ENCODE results near the gene FAM117B.

FAM117B gene

GRCh38 chr2:202604699-202605098, 30.1 kb upstream of the FAM117B start:
- no peak for TF ChIP-seq CTCF (IDR thresholded peaks at IDR 0.05; ENCODE audit: low read depth, low read length)
- DNase-seq (ENCODE audit: low read depth in 2 of 2) = no peak

GRCh38 chr2:202605174-202605573, 29.6 kb upstream of the FAM117B start:
- no peak for DNase-seq (ENCODE audit: low read depth in 2 of 2)
- no peak overlapping the region for H3K4me3 ChIP-seq (replicated peaks in 1 of 2; ENCODE audit: low read depth in 2 of 2, low read length in 2 of 2)
- TF ChIP-seq CTCF (IDR thresholded peaks at IDR 0.05; ENCODE audit: low read depth, low read length) = no peak

More at GRCh38 chr2:202604699-202605098, 30.1 kb upstream of the FAM117B start:
- H3K4me3 ChIP-seq (replicated peaks in 1 of 2; ENCODE audit: low read depth in 2 of 2, low read length in 2 of 2) = no peak overlapping the region

- H3K4me3 ChIP-seq (replicated peaks in 1 of 2; ENCODE audit: low read depth in 2 of 2, low read length in 2 of 2) = no peak overlapping the region
- no peak for TF ChIP-seq CTCF (IDR thresholded peaks at IDR 0.05; ENCODE audit: low read depth, low read length)
- DNase-seq (ENCODE audit: low read depth in 2 of 2) = no peak
Observed at GRCh38 chr2:202608142-202608852, 26.5 kb upstream of the FAM117B start.

- H3K4me3 ChIP-seq (replicated peaks in 1 of 2; ENCODE audit: low read depth in 2 of 2, low read length in 2 of 2) = no peak overlapping the region
- TF ChIP-seq CTCF (IDR thresholded peaks at IDR 0.05; ENCODE audit: low read depth, low read length) = no peak
- no peak for DNase-seq (ENCODE audit: low read depth in 2 of 2)
Observed at GRCh38 chr2:202609381-202610145, 25.2 kb upstream of the FAM117B start.

- H3K4me3 ChIP-seq (replicated peaks in 1 of 2; ENCODE audit: low read depth in 2 of 2, low read length in 2 of 2) = no peak overlapping the region
- no peak for DNase-seq (ENCODE audit: low read depth in 2 of 2)
Observed at GRCh38 chr2:202610380-202610779, 24.4 kb upstream of the FAM117B start.

GRCh38 chr2:202612145-202612544, 22.6 kb upstream of the FAM117B start:
- DNase-seq (ENCODE audit: low read depth in 2 of 2) = no peak
- no peak for TF ChIP-seq CTCF (IDR thresholded peaks at IDR 0.05; ENCODE audit: low read depth, low read length)
- no peak overlapping the region for H3K4me3 ChIP-seq (replicated peaks in 1 of 2; ENCODE audit: low read depth in 2 of 2, low read length in 2 of 2)

More at GRCh38 chr2:202610380-202610779, 24.4 kb upstream of the FAM117B start:
- TF ChIP-seq CTCF (IDR thresholded peaks at IDR 0.05; ENCODE audit: low read depth, low read length) = no peak
